Cardiac muscle cell (in vitro differentiated cells and primary cell): ENCODE measurements around the gene UBAC1. TPM values are rescaled to one million over a fixed set of nuclear protein-coding genes. Genes with fewer than 3 reads are reported as not detected.

Source experiments
- DNase-seq, 2 donors: peaks; one replicate each; pipeline versions ENCODE4 v3.0.0 to v3.0.0-alpha.2; 2010 to 2017; ENCODE audit warnings: low read depth in 1 of 2, low spot score in 1 of 2
- H3K27ac ChIP-seq: fragments of 200-600 bp; sonication (generic); 2 replicates; pipeline ENCODE4 v1.5.1; 2016
- H3K27me3 ChIP-seq: fragments of 200-600 bp; sonication (generic); 2 replicates; pipeline ENCODE4 v1.6.0; 2016; ENCODE audit warnings: control low read depth
- H3K36me3 ChIP-seq: fragments of 200-600 bp; sonication (generic); 2 replicates; pipeline ENCODE4 v1.5.1; 2016; ENCODE audit warnings: control low read depth
- H3K4me1 ChIP-seq: fragments of 200-600 bp; sonication (generic); 2 replicates; pipeline ENCODE4 v1.8.1; 2017; ENCODE audit warnings: low read depth, mild to moderate bottlenecking, mixed run types
- H3K4me3 ChIP-seq: fragments of 200-600 bp; sonication (generic); 2 replicates; pipeline ENCODE4 v1.5.1; 2016; ENCODE audit warnings: mild to moderate bottlenecking
- H3K9me3 ChIP-seq: fragments of 200-600 bp; sonication (generic); 2 replicates; pipeline ENCODE4 v1.5.1; 2017; ENCODE audit warnings: low read depth, mild to moderate bottlenecking, control low read depth
- CTCF ChIP-seq: IDR thresholded peaks from 2 replicates; pipeline ENCODE4 v1.5.1; 2012; ENCODE audit warnings: low read depth, mild to moderate bottlenecking, low read length
- polyA plus RNA-seq: library from polyadenylated mRNA; unstranded; fragments of >200 nt; fragmentation: Nextera tagmentation; extraction: Ambion mirVana; gene quantifications from 2 replicates; pipeline ENCODE4 v1.2.1, GENCODE V29; 2016
- total RNA-seq: library from RNA; depleted of rRNA; stranded (reverse); fragments of >200 nt; gene quantifications from 2 replicates; pipeline ENCODE4 v1.2.3, GENCODE V29; 2016

The UBAC1 gene
- total and polyA plus RNA-seq, 2 experiments from 2014 or later: 60.1 to 66.4 TPM

GRCh38 chr9:135903358-135903656 lies 57.9 kb downstream of the UBAC1 start:
- Histone ChIP-seq H3K27me3 (no peaks in the 10 kb centered on the region), H3K4me3 (no peak overlapping the region), H3K4me1 (peaks cover 11% of the 10 kb centered on the region), H3K36me3 (no peaks in the 10 kb centered on the region), H3K9me3 (no peaks in the 10 kb centered on the region), H3K27ac (no peak overlapping the region)
- TF ChIP-seq CTCF: no peak
- no peak for DNase-seq

- H3K27ac ChIP-seq: no peak overlapping the region
- H3K27me3 ChIP-seq: no peaks in the 10 kb centered on the region
- no peak for DNase-seq
- peaks cover 11% of the 10 kb centered on the region for H3K4me1 ChIP-seq
- H3K36me3 ChIP-seq: no peaks in the 10 kb centered on the region
- H3K4me3 ChIP-seq: no peak overlapping the region
- no peaks in the 10 kb centered on the region for H3K9me3 ChIP-seq
- no peak for TF ChIP-seq CTCF
Observed at GRCh38 chr9:135902655-135903357, 58.4 kb downstream of the UBAC1 start.

GRCh38 chr9:135901826-135902225 lies 59.3 kb downstream of the UBAC1 start:
- H3K9me3 ChIP-seq: no peaks in the 10 kb centered on the region
- DNase-seq: no peak
- TF ChIP-seq CTCF: no peak

GRCh38 chr9:135901031-135901758 lies 60.0 kb downstream of the UBAC1 start:
- no peak for DNase-seq
- no peaks in the 10 kb centered on the region for H3K27me3 ChIP-seq
- H3K4me1 ChIP-seq: peaks cover 10% of the 10 kb centered on the region
- no peak overlapping the region for H3K4me3 ChIP-seq
- H3K27ac ChIP-seq: no peak overlapping the region
- TF ChIP-seq CTCF: no peak
- no peaks in the 10 kb centered on the region for H3K9me3 ChIP-seq
- no peaks in the 10 kb centered on the region for H3K36me3 ChIP-seq

More at GRCh38 chr9:135901826-135902225, 59.3 kb downstream of the UBAC1 start:
- Histone ChIP-seq H3K4me3 (no peak overlapping the region), H3K36me3 (no peaks in the 10 kb centered on the region), H3K27ac (no peak overlapping the region), H3K4me1 (peaks cover 11% of the 10 kb centered on the region), H3K27me3 (no peaks in the 10 kb centered on the region)

- DNase-seq: peak in 1 of 2 donors; percentile 59
- Histone ChIP-seq H3K36me3 (no peaks in the 10 kb centered on the region), H3K27me3 (no peaks in the 10 kb centered on the region), H3K27ac (no peak overlapping the region), H3K4me1 (no peaks in the 10 kb centered on the region), H3K4me3 (no peak overlapping the region), H3K9me3 (no peaks in the 10 kb centered on the region)
- no peak for TF ChIP-seq CTCF
Observed at GRCh38 chr9:135898634-135899407, 62.4 kb downstream of the UBAC1 start.
